SW480 (cell line): ENCODE data around the gene ABCD3.
A peak's percentile ranks its signal among the peaks of the same experiment; 100 is the strongest.

Experiments used
- DNase-seq: peaks from one replicate; pipeline ENCODE4 v3.0.0-alpha.2; 2016; ENCODE audit warnings: low spot score

ABCD3 gene

GRCh38 chr1:94463056-94463764 is 45.0 kb downstream of the ABCD3 start:
- no peak for DNase-seq

GRCh38 chr1:94463765-94464330 is 45.7 kb downstream of the ABCD3 start:
- peak; percentile 72 for DNase-seq

GRCh38 chr1:94468708-94469107 is 50.5 kb downstream of the ABCD3 start:
- DNase-seq, result no peak

GRCh38 chr1:94471271-94471670 is 53.1 kb downstream of the ABCD3 start:
- no peak for DNase-seq

GRCh38 chr1:94475232-94475631 is 57.0 kb downstream of the ABCD3 start:
- DNase-seq, result no peak

- DNase-seq, result no peak
Measured at GRCh38 chr1:94479682-94480081, 61.5 kb downstream of the ABCD3 start.

- peak; percentile 71 for DNase-seq
Measured at GRCh38 chr1:94481473-94481933, 63.3 kb downstream of the ABCD3 start.

- no peak for DNase-seq
Measured at GRCh38 chr1:94486990-94487389, 68.8 kb downstream of the ABCD3 start.

- no peak for DNase-seq
Measured at GRCh38 chr1:94490556-94490955, 72.4 kb downstream of the ABCD3 start.

GRCh38 chr1:94496076-94496755 is 78.0 kb downstream of the ABCD3 start:
- no peak for DNase-seq

- no peak for DNase-seq
Measured at GRCh38 chr1:94501426-94501825, 83.2 kb downstream of the ABCD3 start.

- no peak for DNase-seq
Measured at GRCh38 chr1:94501935-94502334, 83.7 kb downstream of the ABCD3 start.

- DNase-seq, result no peak
Measured at GRCh38 chr1:94503153-94503552, 85.0 kb downstream of the ABCD3 start.

- DNase-seq, result no peak
Measured at GRCh38 chr1:94504601-94505000, 86.4 kb downstream of the ABCD3 start.

- no peak for DNase-seq
Measured at GRCh38 chr1:94512816-94513215, 94.6 kb downstream of the ABCD3 start.

GRCh38 chr1:94514095-94514727 is 96.0 kb downstream of the ABCD3 start:
- peak; percentile 14 for DNase-seq

GRCh38 chr1:94515296-94515947 is 97.2 kb downstream of the ABCD3 start:
- DNase-seq, result no peak

GRCh38 chr1:94519351-94519750 is 101.2 kb downstream of the ABCD3 start:
- DNase-seq, result no peak

GRCh38 chr1:94522304-94522703 is 104.1 kb downstream of the ABCD3 start:
- DNase-seq, result peak; percentile 33

GRCh38 chr1:94524531-94524930 is 106.3 kb downstream of the ABCD3 start:
- DNase-seq, result no peak

GRCh38 chr1:94526152-94526980 is 108.2 kb downstream of the ABCD3 start:
- DNase-seq, result no peak
